NCI-H1436 treated with DMSO at 0.1 percent for 48 hours (cell line): ENCODE measurements around the gene JSRP1.

Source experiments
- DNase-seq: peaks from one replicate; lab custom pipeline; 2025; lab: John Stamatoyannopoulos, UW

The JSRP1 gene, protein sequence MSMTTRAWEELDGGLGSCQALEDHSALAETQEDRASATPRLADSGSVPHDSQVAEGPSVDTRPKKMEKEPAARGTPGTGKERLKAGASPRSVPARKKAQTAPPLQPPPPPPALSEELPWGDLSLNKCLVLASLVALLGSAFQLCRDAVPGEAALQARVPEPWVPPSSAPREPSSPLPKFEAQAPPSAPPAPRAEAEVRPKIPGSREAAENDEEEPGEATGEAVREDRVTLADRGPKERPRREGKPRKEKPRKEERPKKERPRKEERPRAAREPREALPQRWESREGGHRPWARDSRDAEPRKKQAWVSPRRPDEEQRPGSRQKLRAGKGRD

DNA sequence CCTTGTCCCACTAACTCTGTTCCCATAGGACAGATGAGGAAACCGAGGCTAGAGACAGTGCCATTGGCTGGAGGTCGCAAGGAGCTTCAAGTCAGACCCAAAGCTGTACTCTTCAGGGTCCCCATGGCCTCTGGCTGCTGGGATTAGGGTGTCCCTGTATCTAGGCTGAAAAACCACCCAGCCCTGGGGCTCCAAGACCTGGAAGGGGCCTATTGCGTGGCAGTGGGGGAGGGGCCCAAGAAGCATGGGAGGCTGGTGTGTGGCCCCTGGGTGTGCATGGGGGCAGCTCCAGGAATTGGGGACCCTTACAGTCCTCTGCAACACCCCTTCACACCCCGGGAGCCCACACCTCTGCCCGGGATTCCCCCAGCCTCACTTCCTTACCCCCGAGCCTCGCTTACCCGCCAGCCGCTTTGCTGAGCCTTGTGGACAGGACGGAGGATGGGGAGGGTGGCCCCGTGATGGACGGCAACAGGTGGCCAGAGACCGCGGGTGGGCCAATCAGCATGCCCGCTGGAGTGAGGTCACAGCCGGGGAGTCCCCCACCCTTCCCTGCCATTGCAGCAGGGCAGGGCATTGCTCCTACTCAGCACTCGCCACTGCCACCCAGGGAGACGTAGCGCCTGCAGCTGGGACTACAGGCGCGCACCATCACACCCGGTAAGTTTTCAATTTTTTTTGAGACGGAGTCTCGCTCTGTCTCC, at the start of gene JSRP1:
JSRP1 (minus strand) TSS at position 436 of the 704 bp plus-strand sequence. CDS start 1,103 bp downstream, outside the sequence.
- no peak for DNase-seq

DNA sequence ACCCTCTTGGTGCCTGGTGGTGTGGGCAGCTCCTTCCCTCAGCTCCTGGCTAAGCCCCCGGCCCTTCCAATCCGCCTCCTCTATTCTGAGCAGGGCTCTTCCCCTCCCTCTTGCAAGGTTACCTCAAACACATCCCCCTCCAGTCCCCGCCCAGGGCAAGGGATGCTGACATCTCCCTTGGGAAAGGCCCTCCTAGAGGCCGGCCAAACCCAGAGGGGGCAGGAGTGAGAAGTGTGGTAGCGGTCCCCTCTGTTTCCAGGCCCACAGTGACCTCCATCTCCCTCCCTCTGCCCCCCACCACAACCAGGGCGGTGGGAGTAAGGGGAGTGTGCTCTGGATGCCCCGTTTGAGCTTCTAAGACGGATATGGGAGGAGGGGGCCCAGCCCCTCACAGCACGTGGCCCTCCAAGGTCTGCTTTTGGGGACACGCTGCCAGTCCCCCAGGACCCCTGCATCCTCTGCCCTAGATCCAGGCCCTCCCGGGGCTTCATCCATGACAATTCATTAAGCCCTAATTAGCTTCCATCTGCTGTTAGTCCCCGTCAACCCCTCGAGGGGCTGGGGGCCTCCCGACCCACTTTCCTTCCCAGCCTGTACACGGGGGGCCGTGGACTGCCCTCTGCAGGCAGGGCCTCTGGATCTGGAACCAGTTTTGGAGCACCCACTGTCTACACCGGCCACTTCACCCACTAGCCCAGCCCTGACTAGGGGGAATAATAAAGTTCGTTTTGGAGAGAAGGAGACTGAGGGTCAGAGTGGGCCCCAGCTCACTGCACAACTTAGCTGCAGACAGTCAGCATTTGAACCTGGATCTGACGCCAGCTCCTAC, 49.4 kb upstream of the JSRP1 start:
- no peak for DNase-seq

DNA sequence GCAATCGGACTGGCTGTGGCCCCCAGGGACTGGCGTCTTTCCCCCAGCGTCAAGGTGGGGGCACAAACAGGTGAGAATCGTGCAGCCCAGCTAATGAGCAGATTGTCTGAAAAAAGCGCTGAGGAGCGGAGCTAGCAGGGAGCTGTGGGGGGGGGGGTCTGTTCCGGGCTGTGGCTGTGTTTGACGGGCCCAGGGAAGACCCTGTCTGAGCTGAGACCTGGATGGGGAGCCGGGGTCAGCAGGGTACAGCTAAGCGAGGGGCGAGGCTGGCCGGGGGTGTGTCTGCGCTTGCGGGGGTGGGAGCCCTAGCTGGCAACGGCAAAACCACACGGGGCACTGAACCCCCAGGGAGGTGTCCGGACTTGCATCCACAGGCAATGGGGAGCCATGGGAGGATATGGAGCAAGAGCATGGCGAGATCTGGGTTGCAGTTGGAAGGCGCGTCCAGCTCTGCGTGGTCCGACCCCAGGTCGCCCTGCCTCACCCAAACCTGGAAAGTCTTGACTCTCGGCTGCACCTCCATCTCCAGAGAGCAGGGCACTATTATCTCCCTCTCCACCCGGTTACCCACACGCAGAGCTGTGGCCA, 47.1 kb upstream of the JSRP1 start:
- DNase-seq = no peak

DNA sequence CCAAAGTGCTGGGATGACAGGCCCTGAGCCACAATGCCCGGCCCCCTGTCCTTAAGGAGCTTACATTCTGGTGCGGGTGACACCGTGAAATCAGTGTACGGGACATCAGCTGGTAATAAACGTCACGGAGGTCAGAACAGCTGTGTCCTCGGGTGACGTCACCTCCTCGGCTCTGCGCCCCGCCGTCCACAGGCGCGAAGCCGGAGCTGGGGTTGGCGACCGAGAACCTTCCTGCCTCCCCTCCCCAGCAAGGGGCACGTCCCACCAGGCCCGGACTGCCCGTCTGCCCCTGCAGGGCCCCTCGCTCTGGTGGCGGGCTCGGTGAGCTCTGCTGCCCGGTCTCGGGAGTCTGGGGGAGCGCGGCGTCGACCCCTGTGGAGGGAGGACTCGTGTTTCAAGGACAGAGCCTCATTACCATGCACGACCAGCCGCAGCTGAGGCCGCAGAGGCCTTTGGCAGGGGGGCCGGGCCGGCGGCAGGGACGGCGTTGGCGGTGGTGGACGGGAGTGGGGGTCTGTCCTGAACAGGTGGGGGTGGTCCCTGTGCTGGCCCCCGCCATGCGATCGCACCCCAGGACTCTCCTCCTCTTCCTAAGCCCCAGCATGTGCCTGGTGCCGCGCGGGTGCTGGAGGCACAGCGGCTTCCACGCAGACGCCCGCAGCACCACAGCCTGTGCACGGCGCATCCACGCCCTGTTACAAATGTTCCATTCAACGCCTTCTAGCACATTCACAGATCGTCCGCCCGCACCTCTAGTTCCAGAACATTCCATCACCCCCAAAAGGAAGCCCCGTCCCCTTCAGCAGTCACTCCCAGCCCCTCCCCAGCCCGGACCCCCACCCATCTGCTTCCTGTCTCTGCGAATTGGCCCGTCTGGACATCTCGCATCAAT, 46.3 kb upstream of the JSRP1 start:
- DNase-seq = no peak

DNA sequence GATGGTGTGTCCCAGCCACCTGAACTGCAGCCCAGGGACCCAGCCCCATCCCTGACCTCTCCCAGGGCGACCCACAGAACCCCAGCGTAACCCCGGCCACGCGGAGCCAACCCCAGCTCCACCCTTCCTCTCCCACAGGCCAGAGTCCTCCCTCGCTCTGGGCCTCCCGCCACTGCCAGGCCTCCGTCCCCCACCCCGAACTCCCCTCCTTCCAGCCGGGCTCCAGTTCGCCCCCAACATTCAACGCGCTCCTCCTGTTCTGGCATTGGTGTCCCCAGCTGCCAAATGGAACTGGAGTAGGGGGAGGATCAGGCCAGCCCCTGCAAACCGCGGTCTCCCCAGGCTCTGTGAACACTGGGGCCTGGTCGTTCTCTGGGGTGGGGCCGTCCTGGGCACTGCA, 44.3 kb upstream of the JSRP1 start:
- DNase-seq = no peak

DNA sequence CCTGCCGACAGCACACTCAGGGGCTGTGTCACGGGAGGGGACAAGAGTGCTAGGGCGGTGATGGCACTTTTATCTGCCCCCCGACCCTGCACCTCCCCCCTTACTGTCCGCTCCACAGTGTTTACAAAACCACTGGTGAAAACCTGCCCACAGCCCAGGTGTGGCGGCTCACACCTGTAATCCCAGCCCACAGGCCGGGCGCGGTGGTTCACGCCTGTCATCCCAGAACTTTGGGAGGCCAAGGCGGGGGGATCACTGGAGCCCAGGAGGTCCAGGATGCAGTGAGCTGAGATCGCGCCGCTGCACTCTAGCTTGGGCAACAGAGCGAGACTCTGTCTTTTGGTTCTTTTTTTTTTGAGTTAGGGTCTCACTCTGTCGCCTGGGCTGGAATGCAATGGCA, 39.9 kb upstream of the JSRP1 start:
- DNase-seq = no peak

DNA sequence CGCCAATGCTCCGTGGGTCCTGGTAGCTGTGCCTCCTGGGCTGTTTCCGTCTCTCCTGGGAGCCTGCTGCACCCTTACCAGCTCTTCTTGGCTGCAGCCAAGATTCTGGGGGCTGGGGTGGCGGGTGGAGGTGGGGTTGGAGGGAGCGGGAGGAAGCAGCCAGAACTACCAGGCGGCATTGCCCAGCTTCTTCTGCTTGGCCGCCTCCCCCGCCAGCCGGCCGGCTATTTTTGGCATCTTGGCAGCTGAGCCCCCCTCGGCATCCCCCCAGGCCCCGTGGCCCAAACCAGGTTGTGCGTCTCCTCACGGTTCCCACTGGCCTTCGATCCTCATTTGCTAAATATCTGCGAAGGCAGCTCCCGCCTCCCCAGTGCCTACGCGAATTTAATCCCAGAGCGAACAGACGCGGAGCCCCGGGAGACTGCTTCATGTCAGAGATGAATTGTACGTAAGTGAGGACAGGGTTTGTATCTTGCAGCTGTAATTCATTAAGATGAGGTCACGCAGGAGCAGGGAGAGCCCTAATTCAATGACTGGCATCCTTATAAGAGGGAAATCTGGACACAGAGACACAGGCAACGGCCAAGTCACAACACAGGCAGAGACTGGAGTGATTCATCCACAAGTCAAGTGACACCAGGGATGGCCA, 38.6 kb upstream of the JSRP1 start:
- DNase-seq = no peak

DNA sequence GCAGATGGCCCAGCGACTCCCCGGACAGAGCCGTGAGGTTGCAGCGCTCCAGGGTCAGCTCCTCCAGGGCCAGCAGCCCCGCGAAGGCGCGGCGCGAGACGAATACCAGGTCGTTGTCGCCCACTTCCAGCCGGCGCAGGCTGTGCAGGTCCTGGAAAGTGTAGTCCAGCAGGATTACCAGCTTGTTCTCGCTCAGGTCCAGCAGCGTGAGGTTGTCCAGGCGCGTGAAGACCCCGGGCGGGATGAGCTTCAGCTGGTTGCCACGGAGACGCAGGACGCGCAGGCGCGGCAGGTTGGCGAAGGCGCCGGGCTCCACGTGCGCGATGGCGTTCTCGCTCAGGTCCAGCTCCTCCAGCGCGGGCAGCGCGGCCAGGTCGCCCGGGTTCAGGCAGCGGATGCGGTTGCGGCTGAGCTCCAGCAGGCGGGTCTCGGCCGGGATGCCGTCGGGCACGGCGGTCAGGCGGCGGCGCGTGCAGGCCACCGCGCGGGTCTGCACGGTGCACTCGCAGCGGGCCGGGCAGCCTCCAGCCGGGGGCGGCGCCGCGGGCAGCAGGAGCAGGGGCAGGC, 35.1 kb upstream of the JSRP1 start:
- no peak for DNase-seq

DNA sequence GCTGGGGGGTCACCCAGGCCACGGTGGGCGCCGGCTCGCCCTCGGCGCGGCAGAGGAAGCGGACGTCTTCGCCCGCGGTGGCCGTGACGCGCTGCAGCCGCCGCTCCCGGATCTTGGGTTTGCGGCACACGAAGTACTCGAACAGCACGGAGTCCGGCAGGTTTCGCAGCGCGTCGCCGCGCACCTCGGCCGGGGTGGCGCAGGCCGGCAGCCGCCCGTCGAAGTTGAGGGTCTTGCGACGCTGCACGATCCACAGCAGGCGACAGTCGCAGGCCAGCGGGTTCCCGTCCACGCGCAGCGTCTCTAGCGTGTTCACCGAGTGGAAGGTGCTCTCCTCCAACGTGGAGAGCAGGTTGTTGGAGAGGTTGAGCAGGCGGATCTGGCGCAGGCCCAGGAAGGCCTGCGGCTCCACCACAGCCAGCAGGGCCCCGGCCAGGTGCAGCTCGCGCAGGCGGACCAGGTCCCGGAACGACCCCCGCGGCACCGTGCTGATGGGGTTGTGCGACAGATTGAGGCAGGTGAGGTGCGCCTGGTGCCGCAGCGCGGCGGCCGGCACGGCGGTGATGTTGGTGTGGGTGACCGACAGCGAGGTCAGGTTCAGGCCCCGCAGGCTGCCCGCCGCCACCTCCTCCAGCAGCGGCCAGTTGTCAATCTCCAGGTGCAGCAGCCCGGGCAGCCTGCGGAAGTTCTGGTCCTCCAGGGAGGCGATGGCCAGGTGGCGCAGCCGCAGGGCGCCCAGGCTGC, 34.4 kb upstream of the JSRP1 start:
- no peak for DNase-seq

DNA sequence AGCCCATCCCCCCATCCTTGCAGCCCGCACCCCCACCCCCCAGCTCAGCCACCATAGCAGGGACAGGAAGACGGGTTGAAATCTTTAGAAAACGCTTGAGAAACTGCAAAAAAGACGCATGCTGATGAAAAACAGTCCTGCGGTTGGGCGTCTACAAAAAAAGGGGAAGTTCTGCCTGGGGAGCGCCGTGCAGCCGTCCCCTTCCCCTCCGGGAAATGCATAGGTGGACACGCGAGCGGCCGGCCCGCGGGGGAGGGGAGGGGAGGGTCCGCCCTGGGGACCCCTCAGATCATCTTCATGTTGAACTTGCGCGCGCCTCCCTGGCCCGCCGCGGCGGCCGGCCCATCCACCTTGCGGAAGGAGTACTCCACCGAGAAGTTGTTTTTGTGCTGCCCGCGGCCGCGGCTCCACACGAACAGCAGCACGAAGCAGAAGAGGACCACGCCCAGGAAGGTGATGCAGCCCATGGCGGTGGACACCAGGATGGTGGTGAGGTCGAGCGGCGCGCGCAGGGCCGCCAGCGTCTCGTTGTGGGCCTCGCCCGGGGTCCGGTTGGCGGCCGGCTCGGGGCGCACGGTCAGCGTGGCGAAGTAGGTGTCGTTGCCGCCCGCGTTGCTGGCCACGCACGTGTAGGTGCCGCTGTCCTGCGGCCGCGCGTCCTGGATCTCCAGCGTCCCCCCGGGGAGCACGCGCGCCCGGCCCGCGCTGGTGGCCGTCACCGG, 33.7 kb upstream of the JSRP1 start:
- DNase-seq = no peak

DNA sequence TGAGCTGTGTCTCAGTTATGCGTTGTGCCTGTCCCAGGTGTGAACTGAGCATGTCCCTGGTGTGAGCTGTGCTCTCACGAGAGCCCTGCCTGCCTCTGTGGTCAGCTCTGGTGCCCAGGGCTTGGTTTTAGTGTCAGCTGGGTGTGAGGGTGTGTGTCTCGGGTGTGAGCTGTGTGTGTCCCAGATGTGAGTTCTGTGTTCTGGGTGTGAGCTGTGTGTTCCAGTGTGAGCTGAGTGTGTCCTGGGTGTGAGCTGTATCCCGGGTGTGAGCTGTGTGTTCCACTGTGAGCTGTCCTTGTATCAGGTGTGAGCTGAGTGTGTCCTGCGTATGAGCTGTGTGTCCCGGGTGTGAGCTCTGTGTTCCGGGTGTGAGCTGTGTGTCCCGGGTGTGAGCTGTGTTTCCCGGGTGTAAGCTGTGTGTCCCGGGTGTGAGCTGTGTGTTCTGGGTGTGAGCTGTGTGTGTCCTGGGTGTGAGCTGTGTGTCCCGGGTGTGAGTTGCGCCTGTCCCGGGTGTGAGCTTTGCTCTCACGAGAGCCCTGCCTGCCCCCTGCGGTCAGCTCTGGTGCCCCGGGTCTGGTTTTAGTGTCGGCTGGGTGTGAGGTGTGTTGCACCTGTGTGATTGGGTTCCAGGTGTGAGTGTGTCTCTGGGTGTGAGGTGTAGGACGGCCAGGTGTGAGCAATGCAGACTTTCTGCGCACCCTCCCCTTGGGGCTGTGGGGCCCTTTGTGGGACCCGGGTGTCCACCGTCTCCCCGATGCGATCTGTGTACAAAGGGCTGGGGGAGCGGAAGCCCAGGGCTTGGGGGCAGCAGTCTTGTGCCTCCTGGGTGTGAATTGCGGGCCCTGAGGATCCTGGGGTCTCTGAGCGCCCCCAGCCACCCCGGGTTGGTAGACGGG, 32.8 kb upstream of the JSRP1 start:
- no peak for DNase-seq

DNA sequence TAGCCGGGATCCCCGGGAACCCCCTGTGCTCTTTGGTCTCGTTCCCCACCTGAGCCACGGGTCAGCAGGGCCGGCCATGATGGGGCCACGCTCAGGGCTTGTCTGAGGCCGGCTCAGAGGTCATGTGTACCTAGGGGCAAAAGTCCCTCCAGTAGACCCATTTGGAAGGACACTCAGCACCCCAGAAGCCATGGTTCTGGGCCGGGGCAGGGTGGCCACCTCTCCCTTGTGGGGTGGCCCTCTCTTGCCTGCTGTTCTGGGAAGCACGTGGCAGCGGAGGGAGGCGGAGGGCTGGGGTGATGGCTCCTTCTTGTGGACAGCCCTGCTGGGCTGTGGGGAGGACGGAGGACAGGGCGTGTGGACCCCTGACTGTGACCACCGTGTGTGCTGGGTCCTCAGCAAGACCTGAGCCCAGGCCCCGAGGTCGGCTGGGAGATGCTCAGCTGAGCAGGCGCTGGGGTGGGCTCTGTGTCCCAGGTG, 32.2 kb upstream of the JSRP1 start:
- DNase-seq = no peak

DNA sequence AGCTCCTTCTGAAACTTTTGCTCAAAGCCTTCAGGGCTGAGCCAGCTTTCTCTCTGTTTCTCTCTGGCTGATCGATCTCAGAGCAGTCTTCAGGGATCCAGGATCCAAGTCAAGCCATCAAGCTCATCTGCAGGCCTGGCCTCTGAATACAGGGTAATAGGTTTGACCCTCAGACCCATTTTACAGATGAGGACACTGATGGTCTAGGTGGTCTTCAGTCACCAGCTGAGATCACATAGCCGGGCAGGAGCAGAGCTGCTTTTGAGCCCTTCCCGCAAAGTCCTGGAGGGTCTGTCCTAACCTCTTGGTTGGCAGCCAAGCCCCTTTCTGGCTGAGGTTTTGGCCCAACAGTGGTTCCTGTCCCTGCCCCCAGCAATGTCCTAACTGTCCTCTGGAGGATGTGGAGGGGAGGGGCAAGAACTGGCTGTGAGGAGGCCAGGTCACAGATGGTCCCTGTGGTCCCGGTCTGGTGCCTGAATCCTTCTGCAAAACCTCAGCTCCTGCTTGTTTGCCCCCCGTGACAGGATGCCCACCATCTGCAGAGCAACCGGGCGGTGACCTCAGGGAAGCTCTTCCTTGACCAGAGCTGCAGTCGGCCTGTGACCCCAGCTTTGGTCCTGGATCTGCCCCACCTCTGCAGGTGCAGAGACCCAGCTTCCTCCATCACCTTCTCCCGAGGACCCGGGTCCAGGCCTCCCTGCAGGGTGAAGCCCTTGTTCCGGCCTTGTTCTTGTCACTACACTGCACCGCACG, 31.5 kb upstream of the JSRP1 start:
- DNase-seq = no peak

DNA sequence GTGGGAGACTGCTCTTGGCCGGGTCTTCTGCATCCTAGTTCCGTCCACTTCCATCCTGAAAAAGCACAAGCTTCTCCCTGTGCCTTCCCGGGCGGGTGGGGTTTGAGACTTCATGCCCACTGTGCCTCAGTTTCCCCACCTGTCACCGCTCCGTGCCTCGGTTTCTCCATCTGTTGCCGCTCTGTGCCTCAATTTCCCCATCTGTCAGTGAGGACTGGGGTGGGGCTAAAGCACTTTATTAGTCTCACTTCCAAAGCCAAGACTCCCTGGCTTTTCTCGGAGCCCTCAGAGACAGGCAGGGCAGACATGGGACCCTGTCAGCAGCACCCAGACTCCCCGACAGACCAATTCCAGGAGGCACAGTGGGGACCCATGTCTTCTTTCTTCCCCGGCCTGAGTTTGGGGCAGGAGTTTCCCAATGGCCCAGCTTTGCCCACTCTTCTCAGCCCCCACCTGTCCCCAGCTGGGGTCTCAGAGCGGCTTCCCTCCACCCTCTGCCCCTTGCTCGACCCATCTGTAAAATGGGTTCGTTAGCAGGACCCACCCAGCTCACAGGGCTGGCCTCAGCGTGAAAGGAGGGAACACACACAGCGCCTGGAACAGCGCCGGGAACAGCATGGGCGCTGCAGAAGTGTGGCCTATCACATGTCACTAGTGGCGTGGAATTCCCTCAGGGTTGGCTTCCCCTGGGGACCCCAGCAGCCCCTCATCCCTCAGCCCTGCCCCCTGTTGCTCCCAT, 30.4 kb upstream of the JSRP1 start:
- no peak for DNase-seq

DNA sequence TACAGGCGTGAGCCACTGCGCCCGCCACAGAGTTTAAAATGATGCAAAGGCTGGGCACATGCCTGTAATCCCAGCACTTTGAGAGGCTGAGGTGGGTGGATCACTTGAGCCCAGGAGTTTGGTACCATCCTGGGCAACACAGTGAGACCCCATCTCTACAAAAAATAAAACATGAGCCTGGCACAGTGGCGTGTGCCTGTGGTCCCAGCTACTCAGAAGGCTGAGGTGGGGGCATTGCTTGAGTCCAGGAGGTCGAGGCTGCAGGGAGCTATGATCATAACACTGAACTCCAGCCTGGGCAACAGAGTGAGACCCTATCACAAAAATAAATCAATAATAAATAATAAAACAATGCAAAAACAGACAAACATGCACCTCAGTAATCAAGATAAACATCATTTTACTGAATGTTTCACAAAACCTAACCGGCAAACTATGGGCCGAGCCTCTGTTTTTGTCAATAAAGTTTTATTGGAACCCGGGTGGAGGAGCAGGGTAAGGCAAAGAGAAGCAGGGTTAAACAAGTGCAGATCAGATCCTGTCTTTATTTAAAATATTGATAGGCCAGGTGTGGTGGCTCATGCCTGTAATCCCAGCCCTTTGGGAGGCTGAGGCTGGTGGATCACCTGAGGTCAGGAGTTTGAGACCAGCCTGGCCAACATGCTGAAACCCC, 27.8 kb upstream of the JSRP1 start:
- DNase-seq = no peak

DNA sequence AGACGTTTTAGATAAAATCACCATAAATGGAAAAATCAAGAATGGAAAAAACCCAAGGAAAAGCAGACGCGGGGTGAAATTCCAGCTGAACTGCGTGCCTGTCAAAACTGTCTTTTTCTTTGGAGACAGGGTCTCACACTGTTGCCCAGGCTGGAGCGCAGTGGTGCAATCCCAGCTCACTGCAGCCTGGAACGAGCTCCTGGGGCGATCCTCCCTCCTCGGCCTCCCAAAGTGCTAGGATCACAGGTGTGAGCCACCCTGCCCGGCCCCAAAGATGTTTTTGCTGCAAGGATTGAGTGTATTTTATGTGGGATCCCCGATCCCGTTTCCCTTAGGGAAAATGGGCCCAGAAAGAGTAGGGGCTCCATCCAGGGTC, 26.6 kb upstream of the JSRP1 start:
- no peak for DNase-seq
